Suprapubic skin (tissue), 4 donors: Measurements from ENCODE around the gene TCP11.

Experiments used
- POLR2A ChIP-seq, 2 donors: fragments of 450-650 bp; IDR thresholded peaks; one replicate each; pipeline ENCODE4 v1.6.1; 2017; ENCODE audit warnings: antibody characterized with exemption in 2 of 2, mild to moderate bottlenecking in 2 of 2, moderate library complexity in 2 of 2
- POLR2AphosphoS5 ChIP-seq, 3 donors: sonication (generic); formaldehyde crosslinking; IDR thresholded peaks; one replicate each; pipeline ENCODE4 v1.6.1; 2017; ENCODE audit warnings: antibody characterized with exemption in 3 of 3
- TF ChIP-seq, protein P1 (sequence below), 2 donors: fragments of 200-600 bp in 1 of 2; fragments of 450-650 bp in 1 of 2; sonication (generic) in 1 of 2; IDR thresholded peaks; one replicate each; pipeline ENCODE4 v1.5.1; 2016 to 2019; ENCODE audit warnings: antibody characterized with exemption in 2 of 2, mild to moderate bottlenecking in 1 of 2, moderate library complexity in 1 of 2

DNA sequence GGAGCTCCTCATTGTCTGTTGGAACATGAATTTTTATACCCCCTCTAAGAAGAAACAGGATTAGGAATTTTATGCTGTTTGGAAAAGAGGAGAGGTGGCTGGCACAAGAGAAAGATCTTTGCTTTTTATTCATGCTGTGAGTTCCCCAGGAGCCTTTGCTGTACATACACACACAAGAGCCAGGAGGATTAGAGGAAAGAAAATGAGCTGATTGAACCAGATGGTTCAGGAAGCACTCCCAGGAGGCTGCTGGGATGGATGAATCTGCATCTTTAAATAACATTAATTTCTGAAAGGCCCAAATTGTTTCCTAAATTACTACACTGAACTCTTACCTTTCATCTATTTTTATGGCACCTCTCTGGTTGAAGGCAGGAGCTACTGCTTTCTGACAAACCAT, 20.1 kb upstream of the TCP11 start:
- TF ChIP-seq, protein P1, sequence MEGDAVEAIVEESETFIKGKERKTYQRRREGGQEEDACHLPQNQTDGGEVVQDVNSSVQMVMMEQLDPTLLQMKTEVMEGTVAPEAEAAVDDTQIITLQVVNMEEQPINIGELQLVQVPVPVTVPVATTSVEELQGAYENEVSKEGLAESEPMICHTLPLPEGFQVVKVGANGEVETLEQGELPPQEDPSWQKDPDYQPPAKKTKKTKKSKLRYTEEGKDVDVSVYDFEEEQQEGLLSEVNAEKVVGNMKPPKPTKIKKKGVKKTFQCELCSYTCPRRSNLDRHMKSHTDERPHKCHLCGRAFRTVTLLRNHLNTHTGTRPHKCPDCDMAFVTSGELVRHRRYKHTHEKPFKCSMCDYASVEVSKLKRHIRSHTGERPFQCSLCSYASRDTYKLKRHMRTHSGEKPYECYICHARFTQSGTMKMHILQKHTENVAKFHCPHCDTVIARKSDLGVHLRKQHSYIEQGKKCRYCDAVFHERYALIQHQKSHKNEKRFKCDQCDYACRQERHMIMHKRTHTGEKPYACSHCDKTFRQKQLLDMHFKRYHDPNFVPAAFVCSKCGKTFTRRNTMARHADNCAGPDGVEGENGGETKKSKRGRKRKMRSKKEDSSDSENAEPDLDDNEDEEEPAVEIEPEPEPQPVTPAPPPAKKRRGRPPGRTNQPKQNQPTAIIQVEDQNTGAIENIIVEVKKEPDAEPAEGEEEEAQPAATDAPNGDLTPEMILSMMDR (IDR thresholded peaks at IDR 0.05): no peak
- TF ChIP-seq POLR2A (IDR thresholded peaks at IDR 0.05) (no peak), POLR2AphosphoS5 (IDR thresholded peaks at IDR 0.05) (no peak)
